ENCODE results near the gene NPY4R2.
"Not testable (repeated sequence)": the region's sequence is repeated elsewhere in the genome, so short reads cannot be mapped to it uniquely, and the experiment has no call there.

GRCh38 chr10:47909333-47909732 lies 9.1 kb upstream of the NPY4R2 start:
- TF ChIP-seq, protein P1, sequence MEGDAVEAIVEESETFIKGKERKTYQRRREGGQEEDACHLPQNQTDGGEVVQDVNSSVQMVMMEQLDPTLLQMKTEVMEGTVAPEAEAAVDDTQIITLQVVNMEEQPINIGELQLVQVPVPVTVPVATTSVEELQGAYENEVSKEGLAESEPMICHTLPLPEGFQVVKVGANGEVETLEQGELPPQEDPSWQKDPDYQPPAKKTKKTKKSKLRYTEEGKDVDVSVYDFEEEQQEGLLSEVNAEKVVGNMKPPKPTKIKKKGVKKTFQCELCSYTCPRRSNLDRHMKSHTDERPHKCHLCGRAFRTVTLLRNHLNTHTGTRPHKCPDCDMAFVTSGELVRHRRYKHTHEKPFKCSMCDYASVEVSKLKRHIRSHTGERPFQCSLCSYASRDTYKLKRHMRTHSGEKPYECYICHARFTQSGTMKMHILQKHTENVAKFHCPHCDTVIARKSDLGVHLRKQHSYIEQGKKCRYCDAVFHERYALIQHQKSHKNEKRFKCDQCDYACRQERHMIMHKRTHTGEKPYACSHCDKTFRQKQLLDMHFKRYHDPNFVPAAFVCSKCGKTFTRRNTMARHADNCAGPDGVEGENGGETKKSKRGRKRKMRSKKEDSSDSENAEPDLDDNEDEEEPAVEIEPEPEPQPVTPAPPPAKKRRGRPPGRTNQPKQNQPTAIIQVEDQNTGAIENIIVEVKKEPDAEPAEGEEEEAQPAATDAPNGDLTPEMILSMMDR (IDR thresholded peaks at IDR 0.05), result not testable (repeated sequence)
- not testable (repeated sequence) for TF ChIP-seq POLR2A (IDR thresholded peaks at IDR 0.05)

Measured in Peyer's patch (tissue), 4 donors.